HG02943 (cell line): Measurements from ENCODE around the gene SLC39A11.
"Not testable (repeated sequence)": the region's sequence is repeated elsewhere in the genome, so short reads cannot be mapped to it uniquely, and the experiment has no call there.

Source experiments
- ATAC-seq: cut with Tn5 transposase; IDR thresholded peaks from one replicate; pipeline ENCODE4 v1.9.1; 2021; ENCODE audit warnings: mild to moderate bottlenecking, low read depth, moderate library complexity; ENCODE audit not compliant: unreplicated experiment

Gene SLC39A11

GRCh38 chr17:72811976-72812687 lies 280.4 kb downstream of the SLC39A11 start:
- no peak for ATAC-seq

GRCh38 chr17:72810991-72811508 lies 281.4 kb downstream of the SLC39A11 start:
- no peak for ATAC-seq

GRCh38 chr17:72806011-72806410 lies 286.5 kb downstream of the SLC39A11 start:
- ATAC-seq, result no peak

DNA sequence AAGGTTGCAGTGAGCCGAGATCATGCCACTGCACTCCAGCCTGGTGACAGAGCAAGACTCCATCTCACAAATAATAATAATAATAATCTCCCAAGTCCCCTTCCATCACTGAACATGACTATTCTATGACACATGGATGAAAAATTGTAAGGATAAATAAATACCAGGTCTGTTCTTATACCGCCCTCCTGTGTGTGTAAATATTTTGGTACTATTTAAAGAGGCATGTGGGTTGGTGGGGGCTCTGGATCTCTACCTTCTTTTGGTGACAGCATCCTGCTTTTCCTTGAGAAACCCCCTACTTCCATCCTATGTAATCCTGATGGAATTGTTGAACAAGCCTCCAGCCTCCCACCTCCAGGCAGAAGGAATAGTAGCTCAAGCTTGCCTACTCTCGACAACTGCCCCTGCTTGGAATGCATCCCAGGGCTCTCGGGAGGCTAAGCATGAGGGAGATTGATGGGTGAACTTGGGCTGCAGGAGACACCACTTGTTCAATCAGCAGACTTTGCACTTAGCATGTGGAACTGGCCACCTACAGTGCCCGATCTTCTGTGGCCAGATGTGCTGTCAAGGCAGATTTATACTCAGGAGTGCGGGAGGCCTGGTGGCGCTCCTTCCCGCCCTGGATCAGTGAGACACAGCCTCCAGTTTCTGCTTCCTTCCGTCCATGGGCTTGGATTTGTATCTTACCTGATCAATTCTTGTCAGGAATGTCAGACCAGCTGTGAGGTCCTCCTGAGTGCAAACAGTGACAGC lies 287.4 kb downstream of the SLC39A11 start:
- ATAC-seq, result no peak

- ATAC-seq, result no peak
Observed at GRCh38 chr17:72802726-72803125, 289.8 kb downstream of the SLC39A11 start.

GRCh38 chr17:72797142-72797541 lies 295.3 kb downstream of the SLC39A11 start:
- no peak for ATAC-seq

GRCh38 chr17:72795941-72796340 lies 296.5 kb downstream of the SLC39A11 start:
- ATAC-seq, result no peak

DNA sequence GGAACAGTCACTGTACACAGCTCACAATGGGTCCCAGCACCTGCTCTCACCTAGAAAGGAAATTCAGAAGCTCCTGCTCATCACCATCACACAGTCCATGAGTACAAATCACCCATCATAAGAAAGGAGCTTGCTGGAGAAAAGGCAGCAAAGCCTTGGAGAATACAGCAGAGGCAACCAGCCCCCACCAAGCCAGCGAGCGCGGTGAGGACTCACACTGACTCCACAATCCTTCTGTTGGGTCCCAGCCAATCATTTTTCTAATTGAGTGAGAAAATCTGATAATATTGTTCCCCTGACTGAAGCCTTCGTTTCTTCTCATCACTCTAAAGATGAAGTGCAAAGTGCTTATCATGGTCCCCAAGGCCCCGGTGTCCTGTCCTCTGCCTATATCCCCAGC lies 298.3 kb downstream of the SLC39A11 start:
- no peak for ATAC-seq

DNA sequence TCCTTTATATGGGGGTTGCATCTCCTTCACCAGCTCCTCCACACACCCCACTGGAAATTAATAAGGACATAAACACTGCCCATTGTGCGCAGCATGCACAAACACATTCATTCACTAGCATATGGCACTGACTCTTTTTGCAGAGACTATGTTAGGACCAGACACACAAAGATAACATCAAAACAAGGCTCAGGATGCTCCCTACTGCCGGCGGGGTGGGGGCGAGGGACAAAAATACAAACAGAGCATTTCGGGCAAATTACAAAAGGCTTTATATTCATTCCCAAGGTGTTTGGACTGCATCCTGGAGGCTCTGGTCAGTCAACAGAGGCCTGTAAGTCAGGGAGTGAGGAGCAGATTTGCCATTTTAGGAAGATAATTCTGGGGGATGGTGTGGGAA lies 299.7 kb downstream of the SLC39A11 start:
- ATAC-seq, result no peak

DNA sequence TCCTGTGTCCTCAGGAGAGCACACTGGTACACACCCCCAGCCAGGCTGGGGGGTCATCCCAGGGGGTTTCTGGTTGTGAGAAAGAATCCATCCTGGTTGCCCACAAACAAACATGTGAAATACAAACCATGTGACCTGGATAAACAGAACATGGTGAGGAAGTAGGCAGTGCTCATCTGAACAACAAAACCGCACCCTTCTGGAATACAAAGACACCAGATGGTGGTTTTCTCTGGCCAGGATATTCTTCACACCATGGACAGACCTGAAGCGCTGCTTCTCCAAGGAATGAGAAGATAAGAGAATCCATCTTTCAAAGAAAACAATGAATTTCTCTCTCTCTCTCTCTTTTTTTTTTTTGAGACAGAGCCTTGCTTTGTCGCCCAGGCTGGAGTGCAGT lies 302.3 kb downstream of the SLC39A11 start:
- ATAC-seq, result no peak

- no peak for ATAC-seq
Observed at GRCh38 chr17:72789711-72790110, 302.8 kb downstream of the SLC39A11 start.

- ATAC-seq, result no peak
Observed at GRCh38 chr17:72788950-72789585, 303.4 kb downstream of the SLC39A11 start.

GRCh38 chr17:72786209-72786608 lies 306.3 kb downstream of the SLC39A11 start:
- no peak for ATAC-seq

GRCh38 chr17:72782985-72783701 lies 309.3 kb downstream of the SLC39A11 start:
- ATAC-seq, result no peak

DNA sequence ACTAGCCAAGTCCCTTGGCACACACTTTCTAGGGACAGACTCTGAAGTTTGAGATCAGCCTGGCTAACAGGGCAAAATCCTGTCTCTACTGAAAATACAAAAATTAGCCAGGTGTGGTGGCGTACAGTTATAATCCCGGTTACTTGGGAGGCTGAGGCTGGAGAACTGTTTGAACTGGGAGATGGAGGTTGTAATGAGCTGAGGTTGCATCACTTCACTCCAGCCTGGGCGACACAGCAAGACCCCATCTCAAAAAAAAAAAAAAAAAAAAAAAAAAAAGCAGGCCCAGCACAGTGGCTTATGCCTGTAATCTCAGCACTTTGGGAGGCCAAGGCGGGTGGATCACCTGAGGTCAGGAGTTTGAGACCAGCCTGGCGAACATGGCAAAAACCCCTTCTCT lies 310.1 kb downstream of the SLC39A11 start:
- not testable (repeated sequence) for ATAC-seq

GRCh38 chr17:72778169-72779151 lies 314.0 kb downstream of the SLC39A11 start:
- ATAC-seq, result no peak

- no peak for ATAC-seq
Observed at GRCh38 chr17:72775919-72776318, 316.6 kb downstream of the SLC39A11 start.

- no peak for ATAC-seq
Observed at GRCh38 chr17:72775237-72775636, 317.3 kb downstream of the SLC39A11 start.

- no peak for ATAC-seq
Observed at GRCh38 chr17:72774236-72774635, 318.3 kb downstream of the SLC39A11 start.
